Measurements from ENCODE around the gene CRCP.

DNA sequence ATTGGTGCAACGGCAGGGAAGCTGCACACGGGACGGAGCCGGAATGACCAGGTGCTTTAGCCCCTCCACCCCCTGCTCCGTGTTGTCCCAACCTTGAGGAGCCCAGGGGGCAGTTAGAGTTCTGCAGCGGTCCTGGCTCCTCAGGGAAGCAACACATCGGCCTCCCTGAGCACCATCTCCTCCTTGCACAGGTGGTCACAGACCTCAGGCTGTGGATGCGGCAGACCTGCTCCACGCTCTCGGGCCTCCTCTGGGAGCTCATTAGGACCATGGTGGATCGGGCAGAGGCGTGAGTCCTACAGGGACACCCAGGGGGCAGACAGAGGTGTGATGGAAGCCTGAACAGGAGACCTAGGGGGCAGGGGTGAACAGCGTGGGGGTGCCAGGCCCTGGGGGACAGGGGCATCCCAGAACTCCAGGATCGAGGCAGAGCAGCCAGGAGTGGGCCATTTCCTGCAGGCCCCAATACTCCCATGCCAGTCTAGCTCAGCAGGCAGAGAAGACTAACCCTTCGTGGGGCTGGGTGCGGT lies 31.7 kb upstream of the CRCP start:
- TF ChIP-seq POLR2A (IDR thresholded peaks at IDR 0.05): no peak
- TF ChIP-seq, protein P1, sequence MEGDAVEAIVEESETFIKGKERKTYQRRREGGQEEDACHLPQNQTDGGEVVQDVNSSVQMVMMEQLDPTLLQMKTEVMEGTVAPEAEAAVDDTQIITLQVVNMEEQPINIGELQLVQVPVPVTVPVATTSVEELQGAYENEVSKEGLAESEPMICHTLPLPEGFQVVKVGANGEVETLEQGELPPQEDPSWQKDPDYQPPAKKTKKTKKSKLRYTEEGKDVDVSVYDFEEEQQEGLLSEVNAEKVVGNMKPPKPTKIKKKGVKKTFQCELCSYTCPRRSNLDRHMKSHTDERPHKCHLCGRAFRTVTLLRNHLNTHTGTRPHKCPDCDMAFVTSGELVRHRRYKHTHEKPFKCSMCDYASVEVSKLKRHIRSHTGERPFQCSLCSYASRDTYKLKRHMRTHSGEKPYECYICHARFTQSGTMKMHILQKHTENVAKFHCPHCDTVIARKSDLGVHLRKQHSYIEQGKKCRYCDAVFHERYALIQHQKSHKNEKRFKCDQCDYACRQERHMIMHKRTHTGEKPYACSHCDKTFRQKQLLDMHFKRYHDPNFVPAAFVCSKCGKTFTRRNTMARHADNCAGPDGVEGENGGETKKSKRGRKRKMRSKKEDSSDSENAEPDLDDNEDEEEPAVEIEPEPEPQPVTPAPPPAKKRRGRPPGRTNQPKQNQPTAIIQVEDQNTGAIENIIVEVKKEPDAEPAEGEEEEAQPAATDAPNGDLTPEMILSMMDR (IDR thresholded peaks at IDR 0.05): no peak
